Measurements from ENCODE around the gene PLPP3.

PLPP3 gene

GRCh38 chr1:56453016-56453415 is 126.3 kb downstream of the PLPP3 start:
- H3K4me3 ChIP-seq (ENCODE audit: low read depth, low read length) = no peak overlapping the region
- no peak for TF ChIP-seq CTCF (IDR thresholded peaks at IDR 0.05; ENCODE audit: borderline replicate concordance, insufficient read depth, low read depth, low read length)

- no peak overlapping the region for H3K4me3 ChIP-seq (ENCODE audit: low read depth, low read length)
- no peak for TF ChIP-seq CTCF (IDR thresholded peaks at IDR 0.05; ENCODE audit: borderline replicate concordance, insufficient read depth, low read depth, low read length)
Observed at GRCh38 chr1:56452027-56453011, 127.0 kb downstream of the PLPP3 start.

GRCh38 chr1:56451491-56451890 is 127.9 kb downstream of the PLPP3 start:
- TF ChIP-seq CTCF (IDR thresholded peaks at IDR 0.05; ENCODE audit: borderline replicate concordance, insufficient read depth, low read depth, low read length) = no peak
- no peak overlapping the region for H3K4me3 ChIP-seq (ENCODE audit: low read depth, low read length)

- no peak overlapping the region for H3K4me3 ChIP-seq (ENCODE audit: low read depth, low read length)
- no peak for TF ChIP-seq CTCF (IDR thresholded peaks at IDR 0.05; ENCODE audit: borderline replicate concordance, insufficient read depth, low read depth, low read length)
Observed at GRCh38 chr1:56450004-56450666, 129.2 kb downstream of the PLPP3 start.

- no peak for TF ChIP-seq CTCF (IDR thresholded peaks at IDR 0.05; ENCODE audit: borderline replicate concordance, insufficient read depth, low read depth, low read length)
- no peak overlapping the region for H3K4me3 ChIP-seq (ENCODE audit: low read depth, low read length)
Observed at GRCh38 chr1:56448529-56449300, 130.6 kb downstream of the PLPP3 start.

GRCh38 chr1:56447823-56448222 is 131.5 kb downstream of the PLPP3 start:
- no peak overlapping the region for H3K4me3 ChIP-seq (ENCODE audit: low read depth, low read length)

More at GRCh38 chr1:56447823-56448222, 131.5 kb downstream of the PLPP3 start:
- no peak for TF ChIP-seq CTCF (IDR thresholded peaks at IDR 0.05; ENCODE audit: borderline replicate concordance, insufficient read depth, low read depth, low read length)
